ENCODE data around the gene FIGLA. TPM values are rescaled to one million over a fixed set of nuclear protein-coding genes. Genes with fewer than 3 reads are reported as not detected.

The FIGLA gene
- polyA plus RNA-seq, 1 of the 3 experiments (the other 2 are of a cell fraction): not detected

DNA sequence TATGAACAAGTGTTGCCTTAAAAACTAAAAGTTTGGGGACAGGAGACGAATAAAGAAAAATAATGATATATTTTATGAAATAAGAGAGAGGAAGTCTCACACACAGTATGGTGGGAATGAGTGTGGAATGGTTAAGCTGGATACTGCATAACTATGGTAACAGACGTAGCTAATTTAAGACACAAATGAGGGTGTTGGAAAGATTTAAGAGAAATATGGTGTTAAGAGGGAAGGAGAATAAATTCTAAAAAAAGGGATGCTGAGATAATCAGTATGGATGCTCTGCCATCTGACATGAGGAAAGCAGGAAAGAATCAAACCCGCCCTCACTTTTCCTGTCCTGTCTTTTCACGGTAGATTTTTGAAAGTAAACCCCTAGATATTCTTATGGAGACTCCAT lies 33.1 kb downstream of the FIGLA start:
- H3K36me3 ChIP-seq (replicated peaks in 1 of 2; ENCODE audit: control insufficient read depth in 1 of 2, insufficient read depth in 2 of 2, low read length in 1 of 2): no peaks in the 10 kb centered on the region
- H3K27ac ChIP-seq (ENCODE audit: low read depth in 2 of 2, low read length in 1 of 2): no peak overlapping the region
- H3K9ac ChIP-seq: no peak overlapping the region
- H3K4me1 ChIP-seq (ENCODE audit: control insufficient read depth in 1 of 2, insufficient read depth in 2 of 2, low read depth in 1 of 2, low read length in 1 of 2): no peaks in the 10 kb centered on the region
- H3K9me2 ChIP-seq: no peaks in the 10 kb centered on the region
- no peaks in the 10 kb centered on the region for H3K27me3 ChIP-seq (ENCODE audit: insufficient read depth)
- no peaks in the 10 kb centered on the region for H4K20me1 ChIP-seq (ENCODE audit: insufficient read depth)
- CTCF ChIA-PET: interaction anchor here (1.3 to 1.4 kb wide), 2 partner anchors 10 to 12 kb away, joined by 4 to 7 read pairs; partner anchors contain the start of gene ADD2
- WGBS (ENCODE audit: low lambda C conversion rate): 61% methylated on average over 4 of the region's 4 CpGs
- no peak overlapping the region for H3K4me3 ChIP-seq (ENCODE audit: low read depth in 2 of 2, low read length in 1 of 2)
- POLR2A ChIA-PET: no interaction called here
- H3F3A ChIP-seq (replicated peaks; ENCODE audit: insufficient read depth): no peaks in the 10 kb centered on the region
- TF ChIP-seq EP300 (IDR thresholded peaks at IDR 0.05; ENCODE audit: borderline replicate concordance in 1 of 2, low read depth in 1 of 2, low read length in 1 of 2): no peak
- TF ChIP-seq, protein P1, sequence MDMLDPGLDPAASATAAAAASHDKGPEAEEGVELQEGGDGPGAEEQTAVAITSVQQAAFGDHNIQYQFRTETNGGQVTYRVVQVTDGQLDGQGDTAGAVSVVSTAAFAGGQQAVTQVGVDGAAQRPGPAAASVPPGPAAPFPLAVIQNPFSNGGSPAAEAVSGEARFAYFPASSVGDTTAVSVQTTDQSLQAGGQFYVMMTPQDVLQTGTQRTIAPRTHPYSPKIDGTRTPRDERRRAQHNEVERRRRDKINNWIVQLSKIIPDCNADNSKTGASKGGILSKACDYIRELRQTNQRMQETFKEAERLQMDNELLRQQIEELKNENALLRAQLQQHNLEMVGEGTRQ (IDR thresholded peaks at IDR 0.05; ENCODE audit: borderline replicate concordance, low read depth, low read length): no peak
- no peak for TF ChIP-seq GABPA (IDR thresholded peaks at IDR 0.05; ENCODE audit: low read depth)
- TF ChIP-seq YY1 (IDR thresholded peaks at IDR 0.05; ENCODE audit: low read depth): no peak
- TF ChIP-seq RAD21 (IDR thresholded peaks at IDR 0.05; ENCODE audit: low read length): no peak
- no peak for TF ChIP-seq TAF1 (IDR thresholded peaks at IDR 0.05; ENCODE audit: borderline replicate concordance, low read depth, low read length)
- no peak for TF ChIP-seq NFIC (IDR thresholded peaks at IDR 0.05; ENCODE audit: borderline replicate concordance)
- no peaks in the 10 kb centered on the region for H3K9me3 ChIP-seq
- H3K4me2 ChIP-seq: no peak overlapping the region
- no peak overlapping the region for H2AFZ ChIP-seq (ENCODE audit: low read depth)
- DNase-seq: no peak
- H3K79me2 ChIP-seq (ENCODE audit: insufficient read depth): no peaks in the 10 kb centered on the region

DNA sequence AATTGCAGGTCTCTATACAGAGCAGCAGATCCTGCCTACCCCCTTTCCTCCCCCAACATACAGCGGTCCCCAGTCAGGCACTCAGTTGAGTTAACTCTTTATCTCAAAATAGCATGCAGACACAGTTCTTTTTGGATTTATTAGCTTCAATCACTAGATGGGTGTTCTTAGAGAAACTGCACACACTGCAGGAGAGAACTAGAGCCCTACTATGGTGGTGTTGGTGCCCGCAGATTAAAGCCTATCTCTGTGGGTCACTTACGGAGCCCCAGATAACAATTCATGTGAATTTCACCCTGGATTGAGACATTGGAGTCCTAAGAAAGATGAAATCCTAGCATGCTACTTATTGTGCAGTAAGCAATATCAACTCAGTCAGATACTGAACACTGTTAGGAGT lies 34.3 kb downstream of the FIGLA start:
- Histone ChIP-seq H4K20me1 (ENCODE audit: insufficient read depth) (no peaks in the 10 kb centered on the region), H3K27ac (ENCODE audit: low read depth in 2 of 2, low read length in 1 of 2) (no peak overlapping the region), H3F3A (replicated peaks; ENCODE audit: insufficient read depth) (no peaks in the 10 kb centered on the region), H3K9me2 (no peaks in the 10 kb centered on the region), H3K4me3 (ENCODE audit: low read depth in 2 of 2, low read length in 1 of 2) (no peak overlapping the region), H3K79me2 (ENCODE audit: insufficient read depth) (no peaks in the 10 kb centered on the region), H3K4me1 (ENCODE audit: control insufficient read depth in 1 of 2, insufficient read depth in 2 of 2, low read depth in 1 of 2, low read length in 1 of 2) (no peaks in the 10 kb centered on the region), H3K9me3 (no peaks in the 10 kb centered on the region), H2AFZ (ENCODE audit: low read depth) (no peak overlapping the region), H3K27me3 (ENCODE audit: insufficient read depth) (no peaks in the 10 kb centered on the region), H3K4me2 (no peak overlapping the region), H3K36me3 (replicated peaks in 1 of 2; ENCODE audit: control insufficient read depth in 1 of 2, insufficient read depth in 2 of 2, low read length in 1 of 2) (no peaks in the 10 kb centered on the region), H3K9ac (no peak overlapping the region)
- TF ChIP-seq GABPA (IDR thresholded peaks at IDR 0.05; ENCODE audit: low read depth) (no peak), MEF2A (IDR thresholded peaks at IDR 0.05; ENCODE audit: borderline replicate concordance, low read depth) (no peak)
- TF ChIP-seq, protein P2, sequence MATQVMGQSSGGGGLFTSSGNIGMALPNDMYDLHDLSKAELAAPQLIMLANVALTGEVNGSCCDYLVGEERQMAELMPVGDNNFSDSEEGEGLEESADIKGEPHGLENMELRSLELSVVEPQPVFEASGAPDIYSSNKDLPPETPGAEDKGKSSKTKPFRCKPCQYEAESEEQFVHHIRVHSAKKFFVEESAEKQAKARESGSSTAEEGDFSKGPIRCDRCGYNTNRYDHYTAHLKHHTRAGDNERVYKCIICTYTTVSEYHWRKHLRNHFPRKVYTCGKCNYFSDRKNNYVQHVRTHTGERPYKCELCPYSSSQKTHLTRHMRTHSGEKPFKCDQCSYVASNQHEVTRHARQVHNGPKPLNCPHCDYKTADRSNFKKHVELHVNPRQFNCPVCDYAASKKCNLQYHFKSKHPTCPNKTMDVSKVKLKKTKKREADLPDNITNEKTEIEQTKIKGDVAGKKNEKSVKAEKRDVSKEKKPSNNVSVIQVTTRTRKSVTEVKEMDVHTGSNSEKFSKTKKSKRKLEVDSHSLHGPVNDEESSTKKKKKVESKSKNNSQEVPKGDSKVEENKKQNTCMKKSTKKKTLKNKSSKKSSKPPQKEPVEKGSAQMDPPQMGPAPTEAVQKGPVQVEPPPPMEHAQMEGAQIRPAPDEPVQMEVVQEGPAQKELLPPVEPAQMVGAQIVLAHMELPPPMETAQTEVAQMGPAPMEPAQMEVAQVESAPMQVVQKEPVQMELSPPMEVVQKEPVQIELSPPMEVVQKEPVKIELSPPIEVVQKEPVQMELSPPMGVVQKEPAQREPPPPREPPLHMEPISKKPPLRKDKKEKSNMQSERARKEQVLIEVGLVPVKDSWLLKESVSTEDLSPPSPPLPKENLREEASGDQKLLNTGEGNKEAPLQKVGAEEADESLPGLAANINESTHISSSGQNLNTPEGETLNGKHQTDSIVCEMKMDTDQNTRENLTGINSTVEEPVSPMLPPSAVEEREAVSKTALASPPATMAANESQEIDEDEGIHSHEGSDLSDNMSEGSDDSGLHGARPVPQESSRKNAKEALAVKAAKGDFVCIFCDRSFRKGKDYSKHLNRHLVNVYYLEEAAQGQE (IDR thresholded peaks at IDR 0.05; ENCODE audit: low read depth, low read length): no peak
- CTCF ChIA-PET: interaction anchor here (1.1 to 1.5 kb wide), 4 partner anchors 12 to 100 kb away, joined by 3 to 7 read pairs (median 4); partner anchors contain the start of gene ADD2
- DNase-seq: no peak
- WGBS (ENCODE audit: low lambda C conversion rate): 87% methylated on average over 3 of the region's 3 CpGs
- POLR2A ChIA-PET: no interaction called here

All from SK-N-SH (cell line).